Stimulated activated CD4-positive, alpha-beta T cell treated with anti-CD3 and anti-CD28 coated beads, Interleukin-15, amount 100 ng/mL, for 1 hour (primary cell): ENCODE measurements around the gene WNT4.
"Not testable (repeated sequence)": the region's sequence is repeated elsewhere in the genome, so short reads cannot be mapped to it uniquely, and the experiment has no call there.

Experiments used
- DNase-seq, 2 donors: peaks; one replicate each; pipeline ENCODE4 v3.0.0-alpha.2; 2020; ENCODE audit warnings: low read depth in 1 of 2, low spot score in 1 of 2

Gene WNT4

GRCh38 chr1:22114083-22115012 lies 28.5 kb downstream of the WNT4 start:
- no peak for DNase-seq

GRCh38 chr1:22112554-22112953 lies 30.3 kb downstream of the WNT4 start:
- no peak for DNase-seq

- DNase-seq = no peak
Observed at GRCh38 chr1:22111620-22112019, 31.3 kb downstream of the WNT4 start.

- DNase-seq = no peak
Observed at GRCh38 chr1:22111115-22111514, 31.8 kb downstream of the WNT4 start.

GRCh38 chr1:22110016-22110415 lies 32.9 kb downstream of the WNT4 start:
- DNase-seq = no peak

GRCh38 chr1:22108339-22109105 lies 34.4 kb downstream of the WNT4 start:
- DNase-seq = no peak

- DNase-seq = no peak
Observed at GRCh38 chr1:22107126-22107525, 35.8 kb downstream of the WNT4 start.

GRCh38 chr1:22105611-22106207 lies 37.2 kb downstream of the WNT4 start:
- DNase-seq = no peak

- DNase-seq = no peak
Observed at GRCh38 chr1:22104865-22105437, 37.9 kb downstream of the WNT4 start.

GRCh38 chr1:22104094-22104493 lies 38.8 kb downstream of the WNT4 start:
- no peak for DNase-seq

- DNase-seq = no peak
Observed at GRCh38 chr1:22102746-22103145, 40.2 kb downstream of the WNT4 start.

- DNase-seq = no peak
Observed at GRCh38 chr1:22101995-22102394, 40.9 kb downstream of the WNT4 start.

- DNase-seq = no peak
Observed at GRCh38 chr1:22101199-22101598, 41.7 kb downstream of the WNT4 start.

- DNase-seq = no peak
Observed at GRCh38 chr1:22100168-22100567, 42.7 kb downstream of the WNT4 start.

- no peak for DNase-seq
Observed at GRCh38 chr1:22098752-22099151, 44.1 kb downstream of the WNT4 start.

GRCh38 chr1:22096463-22096862 lies 46.4 kb downstream of the WNT4 start:
- no peak for DNase-seq

- DNase-seq = no peak
Observed at GRCh38 chr1:22096036-22096435, 46.9 kb downstream of the WNT4 start.

GRCh38 chr1:22093513-22093912 lies 49.4 kb downstream of the WNT4 start:
- no peak for DNase-seq

GRCh38 chr1:22092026-22092768 lies 50.7 kb downstream of the WNT4 start:
- DNase-seq = not testable (repeated sequence)

- DNase-seq = no peak
Observed at GRCh38 chr1:22090867-22091266, 52.0 kb downstream of the WNT4 start.

GRCh38 chr1:22089787-22090186 lies 53.1 kb downstream of the WNT4 start:
- no peak for DNase-seq
